Ascending aorta (tissue), 2 donors: ENCODE data around the gene CREB3L2. TPM values are rescaled to one million over a fixed set of nuclear protein-coding genes. Genes with fewer than 3 reads are reported as not detected.
"Not testable (repeated sequence)": the region's sequence is repeated elsewhere in the genome, so short reads cannot be mapped to it uniquely, and the experiment has no call there.

ENCODE experiments used
- DNase-seq, 2 donors: peaks; one replicate each; pipeline ENCODE4 v3.0.0-alpha.2; 2019; ENCODE audit warnings: low spot score in 2 of 2
- H3K27ac ChIP-seq, 2 donors: fragments of 200-600 bp; sonication (generic); one replicate each; pipeline ENCODE4 v1.5.1; 2016 to 2017; ENCODE audit warnings: mild to moderate bottlenecking in 1 of 2
- H3K27me3 ChIP-seq: fragments of 200-600 bp; sonication (generic); one replicate; pipeline ENCODE4 v1.5.1; 2017
- H3K36me3 ChIP-seq, 2 donors: fragments of 200-600 bp; sonication (generic); one replicate each; pipeline ENCODE4 v1.5.1; 2016
- H3K4me1 ChIP-seq, 2 donors: fragments of 200-600 bp; sonication (generic); one replicate each; pipeline ENCODE4 v1.5.1; 2016 to 2017; ENCODE audit warnings: mild to moderate bottlenecking in 1 of 2
- H3K4me3 ChIP-seq, 2 donors: fragments of 200-600 bp; sonication (generic); one replicate each; pipeline ENCODE4 v1.5.1; 2016 to 2017; ENCODE audit warnings: mild to moderate bottlenecking in 1 of 2
- H3K9me3 ChIP-seq, 2 donors: fragments of 200-600 bp; sonication (generic); one replicate each; pipeline ENCODE4 v1.5.1; 2016
- CTCF ChIP-seq, 3 experiments: fragments of 200-600 bp in 2 of 3; fragments of 450-650 bp in 1 of 3; sonication (generic) in 2 of 3; IDR thresholded peaks; one replicate each; pipeline ENCODE4 v1.5.1; 2016 to 2019; ENCODE audit warnings: antibody characterized with exemption in 3 of 3, mild to moderate bottlenecking in 1 of 3, moderate library complexity in 1 of 3
- intact Hi-C: fragments of 100-400 bp; cut with DNase I; formaldehyde crosslinking; loops from one replicate; pipeline ENCODE4 v1.15.1; 2023
- total RNA-seq: library from RNA; depleted of rRNA; stranded (reverse); fragments of >200 nt; gene quantifications from one replicate; pipeline ENCODE4 v1.1.0, GENCODE V29; 2016

CREB3L2 gene
- total RNA-seq, 1 donor from 2014 or later, result 38.5 TPM

GRCh38 chr7:137835486-137836112, 166.3 kb downstream of the CREB3L2 start:
- DNase-seq, result peak in 1 of 2 donors; percentile 76
- H3K27ac ChIP-seq, result peak overlapping the region; percentile 69 to 71
- no peaks in the 10 kb centered on the region for H3K36me3 ChIP-seq
- intact Hi-C loops, result loop anchor here (5.0 kb wide), 1 partner anchor 167 kb away; the partner anchor contains the start of gene CREB3L2
- no peaks in the 10 kb centered on the region for H3K27me3 ChIP-seq
- H3K9me3 ChIP-seq, result peaks cover 0 to 5% of the 10 kb centered on the region in 2 donors
- no peak for TF ChIP-seq CTCF (IDR thresholded peaks at IDR 0.05)
- no peak overlapping the region for H3K4me3 ChIP-seq
- H3K4me1 ChIP-seq, result peaks cover 10 to 35% of the 10 kb centered on the region in 2 donors

GRCh38 chr7:137834552-137834951, 167.3 kb downstream of the CREB3L2 start:
- H3K27me3 ChIP-seq, result no peaks in the 10 kb centered on the region
- H3K9me3 ChIP-seq, result peaks cover 0 to 5% of the 10 kb centered on the region in 2 donors
- H3K36me3 ChIP-seq, result no peaks in the 10 kb centered on the region
- H3K27ac ChIP-seq, result peak overlapping the region in 1 of 2 donors; percentile 69
- intact Hi-C loops, result loop anchor here (5.0 kb wide), 1 partner anchor 42 kb away; no protein-coding TSS in a partner anchor
- no peak for TF ChIP-seq CTCF (IDR thresholded peaks at IDR 0.05)
- DNase-seq, result no peak
- H3K4me1 ChIP-seq, result peaks cover 10 to 36% of the 10 kb centered on the region in 2 donors
- H3K4me3 ChIP-seq, result no peak overlapping the region

- not testable (repeated sequence) for H3K9me3 ChIP-seq, H3K36me3 ChIP-seq, H3K27ac ChIP-seq, H3K4me3 ChIP-seq, DNase-seq, H3K27me3 ChIP-seq
- peaks cover 10 to 37% of the 10 kb centered on the region in 2 donors for H3K4me1 ChIP-seq
- intact Hi-C loops, result loop anchor here (5.0 kb wide), 1 partner anchor 41 kb away; no protein-coding TSS in a partner anchor
Observed at GRCh38 chr7:137832990-137833389, 168.9 kb downstream of the CREB3L2 start.

GRCh38 chr7:137832382-137832781, 169.5 kb downstream of the CREB3L2 start:
- no peak for TF ChIP-seq CTCF (IDR thresholded peaks at IDR 0.05)
- Histone ChIP-seq H3K4me3 (no peak overlapping the region), H3K9me3 (peaks cover 0 to 5% of the 10 kb centered on the region in 2 donors), H3K27ac (no peak overlapping the region), H3K36me3 (no peaks in the 10 kb centered on the region), H3K4me1 (peaks cover 10 to 33% of the 10 kb centered on the region in 2 donors), H3K27me3 (no peaks in the 10 kb centered on the region)
- no peak for DNase-seq
- intact Hi-C loops, result loop anchor here (5.0 kb wide), 1 partner anchor 40 kb away; no protein-coding TSS in a partner anchor

GRCh38 chr7:137831555-137831954, 170.3 kb downstream of the CREB3L2 start:
- not testable (repeated sequence) for H3K27ac ChIP-seq, H3K9me3 ChIP-seq, DNase-seq, H3K4me3 ChIP-seq, H3K27me3 ChIP-seq, H3K36me3 ChIP-seq
- intact Hi-C loops, result loop anchor here (5.0 kb wide), 1 partner anchor 39 kb away; no protein-coding TSS in a partner anchor
- H3K4me1 ChIP-seq, result peaks cover 7 to 25% of the 10 kb centered on the region in 2 donors

GRCh38 chr7:137829337-137829992, 172.4 kb downstream of the CREB3L2 start:
- no peaks in the 10 kb centered on the region for H3K36me3 ChIP-seq
- peaks cover 0 to 11% of the 10 kb centered on the region in 2 donors for H3K4me1 ChIP-seq
- H3K27ac ChIP-seq, result peak overlapping the region; percentile 8 to 31
- no peaks in the 10 kb centered on the region for H3K27me3 ChIP-seq
- no peak for TF ChIP-seq CTCF (IDR thresholded peaks at IDR 0.05)
- intact Hi-C loops, result no loop called here
- H3K4me3 ChIP-seq, result no peak overlapping the region
- no peak for DNase-seq
- H3K9me3 ChIP-seq, result peaks cover 0 to 5% of the 10 kb centered on the region in 2 donors
